GM19099 (cell line): ENCODE results near the gene VTA1.

ENCODE experiments used
- POLR2A ChIP-seq: IDR thresholded peaks from 3 replicates; pipeline ENCODE4 v1.6.1; 2011; ENCODE audit warnings: low read depth; ENCODE audit not compliant: insufficient read length; ENCODE audit errors: extremely low read depth

VTA1 gene

GRCh38 chr6:142200846-142201628 is 54.0 kb downstream of the VTA1 start:
- TF ChIP-seq POLR2A: no peak

- TF ChIP-seq POLR2A: no peak
Measured at GRCh38 chr6:142207265-142207877, 60.3 kb downstream of the VTA1 start.

- TF ChIP-seq POLR2A: no peak
Measured at GRCh38 chr6:142210606-142211005, 63.5 kb downstream of the VTA1 start.

DNA sequence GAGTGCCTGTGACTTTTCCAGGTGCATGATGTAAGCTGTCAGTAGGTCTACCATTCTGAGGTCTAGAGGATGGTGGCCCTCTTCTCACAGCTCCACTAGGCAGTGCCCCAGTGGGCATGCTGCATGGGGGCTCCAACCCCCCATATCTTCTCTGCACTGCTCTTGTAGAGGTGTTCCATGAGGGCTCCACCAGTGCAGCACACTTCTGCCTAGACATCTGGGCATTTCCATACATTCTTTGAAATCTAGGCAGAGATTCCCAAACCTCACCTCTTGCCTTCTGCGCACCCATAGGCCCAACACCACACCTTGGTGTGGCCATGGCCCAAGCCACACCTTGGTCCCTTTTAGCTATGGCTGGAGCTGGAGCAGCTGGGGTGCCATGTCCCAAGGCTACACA is 66.3 kb downstream of the VTA1 start:
- no peak for TF ChIP-seq POLR2A

GRCh38 chr6:142218446-142218845 is 71.4 kb downstream of the VTA1 start:
- TF ChIP-seq POLR2A: no peak

DNA sequence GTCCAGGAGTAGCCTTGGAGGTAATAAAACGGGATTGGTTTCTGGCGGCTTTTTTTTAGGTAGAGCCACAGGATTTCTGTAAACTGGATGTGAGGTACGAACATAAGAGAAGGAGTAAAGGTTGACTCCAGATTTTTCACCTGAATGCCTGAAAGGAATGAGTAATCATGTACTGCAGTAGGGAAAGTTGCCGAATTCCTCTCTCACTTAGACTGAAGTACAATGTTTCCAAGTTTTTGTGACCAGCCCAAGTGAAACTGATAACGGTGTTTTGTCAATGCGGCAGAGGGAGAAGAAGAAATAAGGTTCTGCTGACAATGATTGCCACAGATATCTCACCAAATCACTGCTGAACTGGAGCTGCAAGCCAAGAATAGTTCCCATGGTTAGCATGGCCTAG is 75.0 kb downstream of the VTA1 start:
- TF ChIP-seq POLR2A: no peak

GRCh38 chr6:142223938-142224337 is 76.9 kb downstream of the VTA1 start:
- TF ChIP-seq POLR2A: no peak

DNA sequence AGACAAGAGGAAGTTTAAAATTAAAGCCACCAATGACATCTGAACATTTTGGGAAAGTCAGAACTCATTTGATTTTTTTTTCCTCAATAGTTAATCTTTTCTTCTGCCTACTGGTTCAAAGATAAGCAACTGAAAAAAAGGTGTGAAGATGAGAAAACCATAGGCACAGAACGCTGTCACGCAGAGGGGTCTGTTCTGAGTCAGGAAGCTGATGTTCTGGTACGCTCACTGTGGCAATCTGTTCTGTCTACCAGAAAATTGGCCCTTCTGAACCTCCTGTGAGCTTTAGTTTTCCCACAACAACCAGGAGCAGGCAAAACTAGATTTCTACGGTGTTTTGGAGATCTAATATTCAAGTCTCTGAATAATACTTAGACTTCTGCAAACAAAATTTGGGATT is 78.1 kb downstream of the VTA1 start:
- no peak for TF ChIP-seq POLR2A

DNA sequence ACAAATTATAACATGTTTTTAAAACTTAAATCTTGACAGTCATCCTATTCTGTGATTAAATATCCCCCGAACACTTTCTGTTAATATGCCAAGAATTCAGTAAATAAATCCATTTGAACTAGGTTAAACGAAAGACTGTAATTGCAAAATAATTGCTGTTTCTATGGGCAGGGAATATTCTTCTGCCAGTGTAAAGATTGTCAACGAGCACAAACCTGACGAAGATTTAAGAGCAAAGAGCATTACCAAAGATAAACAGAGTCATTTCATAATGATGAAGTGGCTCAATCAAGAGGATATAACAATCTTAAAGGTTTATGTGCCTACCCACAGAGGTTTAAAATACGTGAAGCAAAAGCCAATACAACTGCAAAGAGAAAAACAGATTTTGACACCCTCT is 78.5 kb downstream of the VTA1 start:
- TF ChIP-seq POLR2A: no peak

DNA sequence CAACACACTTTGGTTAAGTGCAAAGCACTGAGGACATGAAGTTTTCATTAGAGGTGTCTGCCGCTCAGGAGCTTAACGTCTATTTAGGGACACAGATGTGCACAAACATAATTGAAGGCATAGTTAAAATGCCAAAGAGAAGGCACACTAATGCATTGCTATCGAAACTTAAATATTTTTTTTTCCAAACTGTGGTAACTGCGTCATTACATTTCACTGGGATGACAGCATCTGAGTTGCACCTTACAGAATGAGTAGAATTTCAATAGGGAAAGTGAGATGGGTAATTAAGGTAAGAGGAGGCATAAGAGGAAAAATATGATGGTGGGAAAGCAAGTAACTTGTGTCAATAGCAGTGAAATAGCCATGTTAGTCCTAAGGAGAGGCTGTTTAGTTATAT is 79.7 kb downstream of the VTA1 start:
- TF ChIP-seq POLR2A: no peak

DNA sequence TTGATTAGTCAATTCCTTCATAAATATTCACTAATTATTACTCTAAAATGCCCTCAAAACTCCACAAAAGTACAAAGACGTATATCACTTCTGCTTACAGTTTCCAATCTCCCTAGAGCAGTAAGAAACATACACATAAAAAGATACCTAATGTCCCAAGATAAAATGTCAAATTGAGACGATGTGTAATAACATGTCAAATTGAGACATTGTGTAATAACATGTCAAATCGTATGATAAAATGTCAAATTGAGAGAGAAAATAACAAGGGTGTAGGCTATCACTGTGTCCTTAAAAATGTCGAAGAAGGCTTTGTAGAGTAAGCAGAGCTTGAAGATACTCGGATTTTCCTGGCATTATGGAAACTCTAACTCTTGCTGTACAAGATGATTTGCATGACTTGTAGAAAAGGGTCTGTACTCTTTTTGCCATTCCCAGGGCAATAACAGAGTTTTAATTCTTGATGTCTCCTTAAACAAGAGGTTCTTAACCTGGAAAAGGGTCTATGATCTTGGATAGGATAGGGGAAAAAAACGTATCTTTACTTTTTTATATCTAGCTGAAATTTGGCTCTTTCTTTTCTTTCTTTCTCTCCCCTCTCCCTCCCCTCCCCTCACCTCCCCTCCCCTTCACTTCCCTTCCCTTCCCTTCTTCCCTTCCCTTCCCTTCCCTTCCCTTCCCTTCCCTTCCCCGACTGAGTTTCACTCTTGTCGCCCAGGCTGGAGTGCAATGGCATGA is 87.1 kb downstream of the VTA1 start:
- TF ChIP-seq POLR2A: no peak

DNA sequence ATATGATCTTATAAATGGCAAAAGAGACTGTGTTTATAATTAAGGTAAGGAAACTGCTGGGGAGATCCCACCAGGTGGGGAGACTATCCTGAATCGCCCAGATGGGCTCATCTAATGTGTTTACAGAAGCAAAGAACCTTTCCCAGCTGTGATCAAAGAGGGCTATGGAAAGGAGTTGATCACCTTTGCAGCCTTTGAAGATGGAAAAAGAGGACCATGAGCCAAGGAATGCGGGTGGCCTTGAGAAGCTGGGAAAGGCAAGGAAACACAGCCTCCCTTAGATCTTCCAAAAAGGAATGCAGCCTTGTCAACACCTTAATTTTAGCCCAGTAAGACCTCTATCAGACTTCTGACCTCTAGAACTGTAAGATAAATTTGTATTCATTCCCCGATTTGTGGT is 88.2 kb downstream of the VTA1 start:
- TF ChIP-seq POLR2A: no peak

DNA sequence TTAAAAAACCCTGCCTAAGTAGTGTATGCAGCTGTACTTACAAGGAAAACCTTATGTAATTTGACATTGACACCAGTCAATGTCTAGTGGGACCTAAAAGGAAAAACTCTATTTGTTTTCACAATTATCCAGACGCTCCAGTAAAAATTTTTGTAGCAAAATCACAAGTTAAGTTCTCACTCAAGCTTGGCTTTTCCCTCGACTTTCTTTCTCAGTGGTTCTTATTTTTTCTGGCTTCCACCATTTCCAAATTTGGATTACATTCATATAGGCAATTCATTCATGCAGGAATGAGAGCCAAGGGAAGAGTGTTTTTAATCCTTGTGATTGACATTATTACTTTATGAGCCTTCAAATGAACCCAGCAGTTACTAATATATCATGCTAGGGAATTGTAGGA is 88.7 kb downstream of the VTA1 start:
- TF ChIP-seq POLR2A: no peak

GRCh38 chr6:142236691-142237090 is 89.6 kb downstream of the VTA1 start:
- TF ChIP-seq POLR2A: no peak

- TF ChIP-seq POLR2A: no peak
Measured at GRCh38 chr6:142238881-142239280, 91.8 kb downstream of the VTA1 start.

DNA sequence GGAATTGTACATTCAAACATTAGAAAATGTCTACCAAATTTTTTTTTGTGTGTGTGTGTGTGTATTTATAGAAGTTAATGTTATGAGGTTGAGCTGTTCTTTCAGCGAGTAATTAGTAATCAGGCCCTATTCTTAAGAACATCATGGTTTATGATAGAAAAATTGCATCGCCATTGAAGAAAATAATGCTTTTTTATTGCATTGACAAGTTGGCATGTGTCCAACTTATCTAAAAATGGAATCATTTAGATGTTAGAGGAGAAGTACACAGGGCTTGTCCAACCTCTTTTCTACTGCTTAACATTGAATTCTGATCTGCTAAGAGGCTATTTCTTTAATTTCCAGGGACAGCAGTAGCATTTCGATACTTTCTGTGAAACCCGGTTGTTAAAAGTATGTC is 93.1 kb downstream of the VTA1 start:
- TF ChIP-seq POLR2A: no peak
